ENCODE results near the gene CHMP5.

The CHMP5 gene

GRCh38 chr9:33244137-33244784 is 20.6 kb upstream of the CHMP5 start:
- H3K9me3 ChIP-seq (ENCODE audit: insufficient read depth, low read length) = no peaks in the 10 kb centered on the region
- H3K4me1 ChIP-seq (ENCODE audit: insufficient read depth, insufficient read length) = no peaks in the 10 kb centered on the region
- H3K9ac ChIP-seq (ENCODE audit: insufficient read length, low read depth) = no peak overlapping the region
- no peak overlapping the region for H3K4me3 ChIP-seq (ENCODE audit: insufficient read length, low read depth)
- no peak for DNase-seq (ENCODE audit: low read depth, low spot score)
- TF ChIP-seq YY1 (IDR thresholded peaks at IDR 0.05; ENCODE audit: insufficient read depth, insufficient read length) = no peak
- no peak for TF ChIP-seq ZNF274 (IDR thresholded peaks at IDR 0.05; ENCODE audit: low read depth, low read length)
- TF ChIP-seq SUZ12 (IDR thresholded peaks at IDR 0.05; ENCODE audit: extremely low read depth, insufficient read depth, insufficient read length) = no peak
- H3K27me3 ChIP-seq (ENCODE audit: insufficient read depth, insufficient read length) = no peaks in the 10 kb centered on the region
- peaks cover 13% of the 10 kb centered on the region for H3K36me3 ChIP-seq (ENCODE audit: insufficient read depth, insufficient read length, low read length)

DNA sequence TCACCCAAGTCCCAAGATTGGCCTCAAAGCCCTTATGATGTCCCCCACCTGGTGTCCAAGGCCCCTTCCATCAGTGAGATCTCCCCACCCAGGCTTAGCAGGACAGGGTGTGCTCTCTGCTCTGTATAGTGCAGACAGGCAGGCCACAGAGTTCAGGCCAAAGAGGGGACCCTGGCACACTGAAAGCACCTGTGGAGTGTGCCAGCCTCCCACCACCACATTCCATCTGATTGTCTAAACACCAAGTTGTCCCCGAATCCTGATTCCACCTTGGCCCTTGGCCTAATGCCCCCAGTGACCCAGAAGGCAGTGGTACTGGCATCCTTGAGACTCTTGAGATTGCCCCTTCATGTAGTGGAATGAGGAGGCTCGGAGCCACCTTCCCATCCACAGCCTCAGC is 19.5 kb upstream of the CHMP5 start:
- Histone ChIP-seq H3K36me3 (ENCODE audit: insufficient read depth, insufficient read length, low read length) (peaks cover 18% of the 10 kb centered on the region), H3K4me3 (ENCODE audit: insufficient read length, low read depth) (no peak overlapping the region), H3K27me3 (ENCODE audit: insufficient read depth, insufficient read length) (no peaks in the 10 kb centered on the region), H3K9ac (ENCODE audit: insufficient read length, low read depth) (no peak overlapping the region), H3K9me3 (ENCODE audit: insufficient read depth, low read length) (no peaks in the 10 kb centered on the region), H3K4me1 (ENCODE audit: insufficient read depth, insufficient read length) (no peaks in the 10 kb centered on the region)
- no peak for DNase-seq (ENCODE audit: low read depth, low spot score)
- TF ChIP-seq ZNF274 (IDR thresholded peaks at IDR 0.05; ENCODE audit: low read depth, low read length) = no peak

DNA sequence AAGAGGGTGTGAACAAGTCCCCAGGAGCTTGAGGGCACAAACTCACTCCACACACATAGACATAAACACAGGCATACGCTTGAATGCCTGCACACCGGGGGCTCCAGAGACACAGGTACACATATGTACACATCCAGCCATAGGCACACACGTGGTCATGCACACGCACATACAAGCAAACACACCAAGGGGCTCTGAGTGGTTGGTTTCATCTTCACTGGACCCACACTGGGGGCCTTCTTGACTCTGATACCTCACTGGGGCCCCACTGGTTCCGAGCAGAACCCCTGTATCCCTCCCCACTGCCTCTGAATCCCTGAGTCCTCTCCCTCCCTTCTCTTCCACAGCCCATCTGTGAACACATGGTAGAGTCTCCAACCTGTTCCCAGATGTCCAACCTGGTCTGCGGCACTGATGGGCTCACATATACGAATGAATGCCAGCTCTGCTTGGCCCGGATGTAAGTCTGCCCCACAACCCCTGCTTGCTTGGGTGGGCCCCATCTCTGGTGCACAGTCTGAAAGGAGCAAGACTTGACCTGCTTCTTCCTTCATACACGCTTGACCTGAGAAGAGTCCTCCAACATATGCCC is 18.5 kb upstream of the CHMP5 start:
- no peak for TF ChIP-seq SUZ12 (IDR thresholded peaks at IDR 0.05; ENCODE audit: extremely low read depth, insufficient read depth, insufficient read length)
- no peak for TF ChIP-seq ZNF274 (IDR thresholded peaks at IDR 0.05; ENCODE audit: low read depth, low read length)
- TF ChIP-seq YY1 (IDR thresholded peaks at IDR 0.05; ENCODE audit: insufficient read depth, insufficient read length) = no peak
- Histone ChIP-seq H3K27me3 (ENCODE audit: insufficient read depth, insufficient read length) (no peaks in the 10 kb centered on the region), H3K9me3 (ENCODE audit: insufficient read depth, low read length) (no peaks in the 10 kb centered on the region), H3K9ac (ENCODE audit: insufficient read length, low read depth) (no peak overlapping the region), H3K4me3 (ENCODE audit: insufficient read length, low read depth) (no peak overlapping the region), H3K36me3 (ENCODE audit: insufficient read depth, insufficient read length, low read length) (peaks cover 23% of the 10 kb centered on the region), H3K4me1 (ENCODE audit: insufficient read depth, insufficient read length) (no peaks in the 10 kb centered on the region)
- no peak for DNase-seq (ENCODE audit: low read depth, low spot score)

- Histone ChIP-seq H3K9ac (ENCODE audit: insufficient read length, low read depth) (no peak overlapping the region), H3K4me3 (ENCODE audit: insufficient read length, low read depth) (no peak overlapping the region), H3K9me3 (ENCODE audit: insufficient read depth, low read length) (no peaks in the 10 kb centered on the region), H3K36me3 (ENCODE audit: insufficient read depth, insufficient read length, low read length) (peaks cover 41% of the 10 kb centered on the region), H3K27me3 (ENCODE audit: insufficient read depth, insufficient read length) (no peaks in the 10 kb centered on the region), H3K4me1 (ENCODE audit: insufficient read depth, insufficient read length) (no peaks in the 10 kb centered on the region)
- TF ChIP-seq YY1 (IDR thresholded peaks at IDR 0.05; ENCODE audit: insufficient read depth, insufficient read length) = no peak
- TF ChIP-seq ZNF274 (IDR thresholded peaks at IDR 0.05; ENCODE audit: low read depth, low read length) = no peak
- no peak for TF ChIP-seq SUZ12 (IDR thresholded peaks at IDR 0.05; ENCODE audit: extremely low read depth, insufficient read depth, insufficient read length)
- no peak for DNase-seq (ENCODE audit: low read depth, low spot score)
Observed at GRCh38 chr9:33248606-33249005, 16.2 kb upstream of the CHMP5 start.

GRCh38 chr9:33249087-33249658 is 15.7 kb upstream of the CHMP5 start:
- H3K27me3 ChIP-seq (ENCODE audit: insufficient read depth, insufficient read length) = no peaks in the 10 kb centered on the region
- H3K36me3 ChIP-seq (ENCODE audit: insufficient read depth, insufficient read length, low read length) = peaks cover 45% of the 10 kb centered on the region
- H3K9me3 ChIP-seq (ENCODE audit: insufficient read depth, low read length) = no peaks in the 10 kb centered on the region
- no peak for DNase-seq (ENCODE audit: low read depth, low spot score)
- no peak overlapping the region for H3K9ac ChIP-seq (ENCODE audit: insufficient read length, low read depth)
- H3K4me1 ChIP-seq (ENCODE audit: insufficient read depth, insufficient read length) = no peaks in the 10 kb centered on the region
- TF ChIP-seq ZNF274 (IDR thresholded peaks at IDR 0.05; ENCODE audit: low read depth, low read length) = no peak
- no peak for TF ChIP-seq SUZ12 (IDR thresholded peaks at IDR 0.05; ENCODE audit: extremely low read depth, insufficient read depth, insufficient read length)
- no peak for TF ChIP-seq YY1 (IDR thresholded peaks at IDR 0.05; ENCODE audit: insufficient read depth, insufficient read length)
- no peak overlapping the region for H3K4me3 ChIP-seq (ENCODE audit: insufficient read length, low read depth)

- DNase-seq (ENCODE audit: low read depth, low spot score) = no peak
- Histone ChIP-seq H3K9me3 (ENCODE audit: insufficient read depth, low read length) (no peaks in the 10 kb centered on the region), H3K36me3 (ENCODE audit: insufficient read depth, insufficient read length, low read length) (peaks cover 53% of the 10 kb centered on the region), H3K27me3 (ENCODE audit: insufficient read depth, insufficient read length) (no peaks in the 10 kb centered on the region), H3K9ac (ENCODE audit: insufficient read length, low read depth) (no peak overlapping the region), H3K4me1 (ENCODE audit: insufficient read depth, insufficient read length) (no peaks in the 10 kb centered on the region), H3K4me3 (ENCODE audit: insufficient read length, low read depth) (no peak overlapping the region)
- TF ChIP-seq SUZ12 (IDR thresholded peaks at IDR 0.05; ENCODE audit: extremely low read depth, insufficient read depth, insufficient read length) = no peak
- TF ChIP-seq ZNF274 (IDR thresholded peaks at IDR 0.05; ENCODE audit: low read depth, low read length) = no peak
- TF ChIP-seq YY1 (IDR thresholded peaks at IDR 0.05; ENCODE audit: insufficient read depth, insufficient read length) = no peak
Observed at GRCh38 chr9:33249983-33250382, 14.9 kb upstream of the CHMP5 start.

DNA sequence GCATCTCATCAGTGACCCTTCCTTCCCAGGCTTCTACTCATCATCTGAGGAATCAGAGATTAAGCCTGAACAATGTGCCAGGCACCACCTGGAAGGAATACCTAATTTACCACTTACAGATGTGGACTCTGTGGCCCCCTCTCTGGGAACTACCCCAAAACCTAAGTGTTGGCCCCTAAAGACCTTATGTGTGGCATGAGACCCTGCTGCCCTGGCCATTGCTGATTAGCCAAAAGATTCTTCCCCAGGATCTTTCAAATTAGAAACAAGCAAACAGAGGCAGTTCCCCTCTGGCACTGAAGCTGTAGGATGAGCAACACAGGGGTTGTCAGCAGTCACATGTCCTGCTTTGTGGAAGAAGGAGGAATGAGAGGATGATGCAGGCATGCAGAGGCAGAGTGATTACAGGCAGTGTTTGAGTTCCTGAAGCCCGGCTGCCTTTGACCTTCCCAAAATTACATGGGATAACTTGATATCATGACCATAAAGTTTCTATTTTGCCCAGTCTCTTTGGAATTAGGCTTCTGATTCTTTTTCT is 14.3 kb upstream of the CHMP5 start:
- peaks cover 59% of the 10 kb centered on the region for H3K36me3 ChIP-seq (ENCODE audit: insufficient read depth, insufficient read length, low read length)
- no peak overlapping the region for H3K4me3 ChIP-seq (ENCODE audit: insufficient read length, low read depth)
- no peaks in the 10 kb centered on the region for H3K27me3 ChIP-seq (ENCODE audit: insufficient read depth, insufficient read length)
- H3K9me3 ChIP-seq (ENCODE audit: insufficient read depth, low read length) = no peaks in the 10 kb centered on the region
- DNase-seq (ENCODE audit: low read depth, low spot score) = no peak
- H3K9ac ChIP-seq (ENCODE audit: insufficient read length, low read depth) = no peak overlapping the region
- TF ChIP-seq YY1 (IDR thresholded peaks at IDR 0.05; ENCODE audit: insufficient read depth, insufficient read length) (no peak), ZNF274 (IDR thresholded peaks at IDR 0.05; ENCODE audit: low read depth, low read length) (no peak), SUZ12 (IDR thresholded peaks at IDR 0.05; ENCODE audit: extremely low read depth, insufficient read depth, insufficient read length) (no peak)
- no peaks in the 10 kb centered on the region for H3K4me1 ChIP-seq (ENCODE audit: insufficient read depth, insufficient read length)
